GM23338 (cell line): ENCODE results near the gene FCRLA. TPM values are rescaled to one million over a fixed set of nuclear protein-coding genes. Genes with fewer than 3 reads are reported as not detected.
"Not testable (repeated sequence)": the region's sequence is repeated elsewhere in the genome, so short reads cannot be mapped to it uniquely, and the experiment has no call there.

Experiments
- ATAC-seq: fragments of 200-7000 bp; cut with Tn5 transposase; 3 replicates; pipeline ENCODE4 v1.9.1; 2020
- DNase-seq: peaks from one replicate; pipeline ENCODE4 v3.0.0-alpha.2; 2015; ENCODE audit warnings: low spot score
- H2AFZ ChIP-seq: fragments of 200-600 bp; sonication (generic); 2 replicates; pipeline ENCODE4 v1.8.0; 2016; ENCODE audit warnings: antibody characterized with exemption, mild to moderate bottlenecking, moderate library complexity
- H3F3A ChIP-seq: fragments of 200-600 bp; sonication (generic); replicated peaks from 2 replicates; pipeline ENCODE4 v1.8.0; 2017; ENCODE audit warnings: antibody characterized with exemption, mixed run types, low read depth
- H3K27ac ChIP-seq: fragments of 200-600 bp; sonication (generic); 2 replicates; pipeline ENCODE4 v1.6.1; 2016; ENCODE audit warnings: low read depth
- H3K27me3 ChIP-seq: fragments of 200-600 bp; sonication (generic); 2 replicates; pipeline ENCODE4 v1.8.0; 2016; ENCODE audit warnings: mild to moderate bottlenecking, mixed run types, moderate library complexity; ENCODE audit not compliant: insufficient read depth
- H3K36me3 ChIP-seq: fragments of 200-600 bp; sonication (generic); 2 replicates; pipeline ENCODE4 v1.8.0; 2016; ENCODE audit warnings: mild to moderate bottlenecking; ENCODE audit not compliant: insufficient read depth
- H3K4me1 ChIP-seq: fragments of 200-600 bp; sonication (generic); 2 replicates; pipeline ENCODE4 v1.8.0; 2016; ENCODE audit warnings: mild to moderate bottlenecking, moderate library complexity; ENCODE audit not compliant: insufficient read depth
- H3K4me2 ChIP-seq: fragments of 200-600 bp; sonication (generic); 2 replicates; pipeline ENCODE4 v1.7.1; 2017; ENCODE audit warnings: mixed run types
- H3K4me3 ChIP-seq: fragments of 200-600 bp; sonication (generic); 2 replicates; pipeline ENCODE4 v1.6.1; 2016; ENCODE audit warnings: mixed run types
- H3K79me2 ChIP-seq: fragments of 200-600 bp; sonication (generic); replicated peaks from 2 replicates; pipeline ENCODE4 v1.8.0; 2017; ENCODE audit warnings: mild to moderate bottlenecking; ENCODE audit not compliant: insufficient read depth
- H3K9me2 ChIP-seq: fragments of 200-600 bp; sonication (generic); 2 replicates; pipeline ENCODE4 v1.8.0; 2017; ENCODE audit not compliant: insufficient read depth
- H4K20me1 ChIP-seq: fragments of 200-600 bp; sonication (generic); replicated peaks from 2 replicates; pipeline ENCODE4 v1.8.0; 2017; ENCODE audit warnings: mild to moderate bottlenecking; ENCODE audit not compliant: insufficient read depth
- H3K27ac Mint-ChIP-seq: 2 replicates; pipeline ENCODE4 v1.8.0; 2020; ENCODE audit warnings: inconsistent platforms, mild to moderate bottlenecking, moderate library complexity, mixed read lengths
- H3K27me3 Mint-ChIP-seq: 3 replicates; pipeline ENCODE4 v1.8.0; 2022; ENCODE audit warnings: low read depth, mild to moderate bottlenecking, moderate library complexity, mixed read lengths, inconsistent platforms; ENCODE audit not compliant: insufficient read depth, poor library complexity
- H3K36me3 Mint-ChIP-seq: 3 replicates; pipeline ENCODE4 v1.8.0; 2021; ENCODE audit warnings: low read depth, mild to moderate bottlenecking, inconsistent platforms, moderate library complexity, mixed read lengths
- H3K4me1 Mint-ChIP-seq: 3 replicates; pipeline ENCODE4 v1.8.0; 2020; ENCODE audit warnings: mild to moderate bottlenecking, inconsistent platforms, mixed read lengths
- H3K4me3 Mint-ChIP-seq: 3 replicates; pipeline ENCODE4 v1.8.0; 2021; ENCODE audit warnings: moderate library complexity, mild to moderate bottlenecking, inconsistent platforms, mixed read lengths
- H3K9me3 Mint-ChIP-seq: 3 replicates; pipeline ENCODE4 v1.8.0; 2020; ENCODE audit warnings: moderate library complexity, mild to moderate bottlenecking, inconsistent platforms, mixed read lengths
- CREB1 ChIP-seq: fragments of 250-450 bp; sonication (Bioruptor Pico); IDR thresholded peaks from 2 replicates; pipeline ENCODE4 v1.5.0; 2020; ENCODE audit warnings: low read depth, mild to moderate bottlenecking, moderate library complexity
- CTCF ChIP-seq, 2 experiments: fragments of 200-600 bp in 1 of 2; sonication (generic) in 1 of 2; conservative IDR thresholded peaks; 2 replicates each; pipeline versions ENCODE4 v1.5.1 to v1.6.1; 2016 to 2017; ENCODE audit warnings: antibody characterized with exemption in 2 of 2, low read depth in 2 of 2, mild to moderate bottlenecking in 2 of 2, moderate library complexity in 1 of 2
- EZH2 ChIP-seq: fragments of 200-600 bp; sonication (generic); IDR thresholded peaks from one replicate; pipeline ENCODE4 v1.8.0; 2017; ENCODE audit warnings: antibody characterized with exemption, mild to moderate bottlenecking, low read depth; ENCODE audit not compliant: unreplicated experiment
- JUNB ChIP-seq: IDR thresholded peaks from one replicate; pipeline ENCODE4 v1.6.1; 2016; ENCODE audit warnings: antibody characterized with exemption; ENCODE audit not compliant: unreplicated experiment
- NANOG ChIP-seq: IDR thresholded peaks from 2 replicates; pipeline ENCODE4 v1.6.1; 2016; ENCODE audit warnings: antibody characterized with exemption, borderline replicate concordance
- STAT1 ChIP-seq: IDR thresholded peaks from one replicate; pipeline ENCODE4 v1.6.1; 2016; ENCODE audit warnings: antibody characterized with exemption; ENCODE audit not compliant: unreplicated experiment
- ZNF114 ChIP-seq: fragments of 250-450 bp; sonication (Bioruptor Pico); IDR thresholded peaks from 2 replicates; pipeline ENCODE4 v1.5.0; 2020; ENCODE audit warnings: mild to moderate bottlenecking, moderate library complexity
- ZNF331 ChIP-seq: fragments of 250-450 bp; sonication (Bioruptor Pico); IDR thresholded peaks from 2 replicates; pipeline ENCODE4 v1.5.0; 2020; ENCODE audit warnings: low read depth, mild to moderate bottlenecking, moderate library complexity
- polyA plus RNA-seq: library from polyadenylated mRNA; unstranded; fragments of >200 nt; fragmentation: Nextera tagmentation; extraction: Ambion mirVana; gene quantifications from 2 replicates; pipeline ENCODE4 v1.2.1, GENCODE V29; 2016
- total RNA-seq: library from RNA; depleted of rRNA; stranded (reverse); fragments of >200 nt; shearing (Covaris generic); gene quantifications from 2 replicates; pipeline ENCODE4 v1.2.3, GENCODE V29; 2014

Gene FCRLA
- total and polyA plus RNA-seq, 2 experiments from 2014 or later = 0.24 TPM; not detected in 1

GRCh38 chr1:161678500-161678899 is 28.5 kb upstream of the FCRLA start (continued):
- TF ChIP-seq CTCF (conservative IDR thresholded peaks at IDR 0.05; ENCODE audit: low read depth in 2 of 2) (no peak), ZNF114 (CRISPR knock-in tag) (no peak), JUNB (no peak), CREB1 (CRISPR knock-in tag) (no peak), STAT1 (no peak)

- no peak for ATAC-seq
- no peak for TF ChIP-seq ZNF331
- TF ChIP-seq EZH2 = no peak
- TF ChIP-seq CREB1 (CRISPR knock-in tag) = no peak
- H3K27me3 Mint-ChIP-seq = peaks cover 2% of the 10 kb centered on the region
These were observed 25.1 kb upstream of the FCRLA start for GRCh38 chr1:161681879-161682278.

GRCh38 chr1:161688946-161689345 is 18.1 kb upstream of the FCRLA start:
- no peak for TF ChIP-seq JUNB
- no peak overlapping the region for H2AFZ ChIP-seq
- Mint-ChIP-seq H3K4me3 (no peak overlapping the region), H3K4me1 (no peaks in the 10 kb centered on the region), H3K27me3 (peaks cover 4% of the 10 kb centered on the region), H3K36me3 (no peaks in the 10 kb centered on the region), H3K27ac (no peak overlapping the region), H3K9me3 (no peaks in the 10 kb centered on the region)
- ATAC-seq = no peak
- H3K4me1 ChIP-seq = no peaks in the 10 kb centered on the region
- H3K79me2 ChIP-seq = no peaks in the 10 kb centered on the region
- no peak overlapping the region for H3K4me3 ChIP-seq
- H3F3A ChIP-seq = no peaks in the 10 kb centered on the region
- H3K9me2 ChIP-seq = no peaks in the 10 kb centered on the region
- no peaks in the 10 kb centered on the region for H4K20me1 ChIP-seq
- H3K27me3 ChIP-seq = no peaks in the 10 kb centered on the region
- no peak overlapping the region for H3K4me2 ChIP-seq
- H3K36me3 ChIP-seq = no peaks in the 10 kb centered on the region
- H3K27ac ChIP-seq = no peak overlapping the region
- DNase-seq = no peak

More at GRCh38 chr1:161681879-161682278, 25.1 kb upstream of the FCRLA start:
- Mint-ChIP-seq H3K27ac (no peak overlapping the region), H3K9me3 (no peaks in the 10 kb centered on the region), H3K4me1 (peaks cover 3% of the 10 kb centered on the region; the same call in 2 of the 3 replicates), H3K36me3 (no peaks in the 10 kb centered on the region), H3K4me3 (no peak overlapping the region)
- no peaks in the 10 kb centered on the region for H3K79me2 ChIP-seq
- no peaks in the 10 kb centered on the region for H4K20me1 ChIP-seq
- H3K27me3 ChIP-seq = no peaks in the 10 kb centered on the region
- DNase-seq = no peak
- no peaks in the 10 kb centered on the region for H3F3A ChIP-seq
- no peaks in the 10 kb centered on the region for H3K36me3 ChIP-seq
- H2AFZ ChIP-seq = no peak overlapping the region
- H3K4me3 ChIP-seq = no peak overlapping the region
- H3K4me1 ChIP-seq = no peaks in the 10 kb centered on the region
- no peaks in the 10 kb centered on the region for H3K9me2 ChIP-seq
- no peak overlapping the region for H3K27ac ChIP-seq
- no peak overlapping the region for H3K4me2 ChIP-seq

GRCh38 chr1:161691846-161692245 is 15.2 kb upstream of the FCRLA start:
- no peaks in the 10 kb centered on the region for H3F3A ChIP-seq
- Mint-ChIP-seq H3K27me3 (peaks cover 2% of the 10 kb centered on the region), H3K36me3 (no peaks in the 10 kb centered on the region), H3K4me1 (no peaks in the 10 kb centered on the region), H3K4me3 (no peak overlapping the region), H3K9me3 (no peaks in the 10 kb centered on the region), H3K27ac (no peak overlapping the region)
- H3K27me3 ChIP-seq = no peaks in the 10 kb centered on the region
- DNase-seq = no peak
- H3K4me1 ChIP-seq = no peaks in the 10 kb centered on the region
- H3K79me2 ChIP-seq = no peaks in the 10 kb centered on the region
- ATAC-seq = no peak
- no peaks in the 10 kb centered on the region for H3K9me2 ChIP-seq
- TF ChIP-seq JUNB (no peak), NANOG (no peak)
- H3K27ac ChIP-seq = no peak overlapping the region
- H3K4me3 ChIP-seq = no peak overlapping the region
- H3K4me2 ChIP-seq = no peak overlapping the region
- H3K36me3 ChIP-seq = no peaks in the 10 kb centered on the region
- H2AFZ ChIP-seq = peak overlapping the region; percentile 89
- H4K20me1 ChIP-seq = no peaks in the 10 kb centered on the region

- not testable (repeated sequence) for H3K4me1 ChIP-seq, ATAC-seq, H3K27me3 Mint-ChIP-seq, H4K20me1 ChIP-seq, H3K27me3 ChIP-seq, H3K27ac ChIP-seq, H3K79me2 ChIP-seq, H3K4me2 ChIP-seq, H3K27ac Mint-ChIP-seq, H3F3A ChIP-seq, H3K36me3 Mint-ChIP-seq, DNase-seq, H3K36me3 ChIP-seq, H3K9me3 Mint-ChIP-seq, H2AFZ ChIP-seq, H3K4me3 Mint-ChIP-seq, H3K4me1 Mint-ChIP-seq, H3K9me2 ChIP-seq, H3K4me3 ChIP-seq
These were observed 13.9 kb upstream of the FCRLA start for GRCh38 chr1:161693020-161693712.
